Loucy (cell line): ENCODE measurements around the gene CTR9.
"Not testable (repeated sequence)": the region's sequence is repeated elsewhere in the genome, so short reads cannot be mapped to it uniquely, and the experiment has no call there.

Experiments used
- H2AFZ ChIP-seq: fragments of 200-600 bp; sonication (generic); 2 replicates; pipeline ENCODE4 v1.6.0; 2016; ENCODE audit warnings: antibody characterized with exemption, mild to moderate bottlenecking, low read length, moderate library complexity
- H3F3A ChIP-seq: fragments of 200-600 bp; 2 replicates; pipeline ENCODE4 v1.6.0; 2016; ENCODE audit warnings: antibody characterized with exemption, low read depth, mild to moderate bottlenecking
- H3K27me3 ChIP-seq: fragments of 200-600 bp; sonication (generic); 2 replicates; pipeline ENCODE4 v1.6.1; 2014; ENCODE audit warnings: low read length, mild to moderate bottlenecking; ENCODE audit not compliant: insufficient read depth, poor library complexity, severe bottlenecking
- H3K36me3 ChIP-seq: fragments of 200-600 bp; sonication (generic); 2 replicates; pipeline ENCODE4 v1.6.1; 2016; ENCODE audit warnings: low read length; ENCODE audit not compliant: insufficient read depth
- H3K4me1 ChIP-seq: fragments of 200-600 bp; sonication (generic); 2 replicates; pipeline ENCODE4 v1.5.1; 2014; ENCODE audit warnings: low read length, mild to moderate bottlenecking; ENCODE audit not compliant: insufficient read depth, poor library complexity, severe bottlenecking
- H3K4me2 ChIP-seq: fragments of 200-600 bp; sonication (generic); 2 replicates; pipeline ENCODE4 v1.6.0; 2014; ENCODE audit warnings: antibody characterized with exemption, low read length, low read depth, mild to moderate bottlenecking; ENCODE audit not compliant: poor library complexity, severe bottlenecking
- H3K4me3 ChIP-seq: fragments of 200-600 bp; sonication (generic); 2 replicates; pipeline ENCODE4 v1.5.1; 2014; ENCODE audit warnings: low read length, mild to moderate bottlenecking, mixed read lengths; ENCODE audit not compliant: poor library complexity, severe bottlenecking
- H3K79me2 ChIP-seq: fragments of 200-600 bp; sonication (generic); 2 replicates; pipeline ENCODE4 v1.6.1; 2014; ENCODE audit warnings: low read length; ENCODE audit not compliant: insufficient read depth
- H3K9ac ChIP-seq: fragments of 200-600 bp; sonication (generic); 2 replicates; pipeline ENCODE4 v1.6.0; 2014; ENCODE audit warnings: mild to moderate bottlenecking, low read depth, low read length, moderate library complexity; ENCODE audit not compliant: poor library complexity, severe bottlenecking
- H3K9me2 ChIP-seq: fragments of 200-600 bp; sonication (generic); replicated peaks from 2 replicates; pipeline ENCODE4 v1.6.1; 2016; ENCODE audit warnings: low read depth, low read length, mixed read lengths
- H3K9me3 ChIP-seq: fragments of 200-600 bp; sonication (generic); 2 replicates; pipeline ENCODE4 v1.6.1; 2014; ENCODE audit warnings: mild to moderate bottlenecking, antibody characterized with exemption, low read length, low read depth; ENCODE audit not compliant: insufficient read depth
- H4K20me1 ChIP-seq: fragments of 200-600 bp; sonication (generic); 2 replicates; pipeline ENCODE4 v1.6.0; 2014; ENCODE audit warnings: antibody characterized with exemption, low read length, mild to moderate bottlenecking; ENCODE audit not compliant: insufficient read depth, poor library complexity, severe bottlenecking
- CTCF ChIP-seq: fragments of 200-600 bp; sonication (generic); conservative IDR thresholded peaks from 2 replicates; pipeline ENCODE4 v1.5.1; 2014; ENCODE audit warnings: mild to moderate bottlenecking, antibody characterized with exemption, low read length
- EZH2phosphoT487 ChIP-seq: fragments of 200-600 bp; IDR thresholded peaks from 2 replicates; pipeline ENCODE4 v1.6.1; 2018; ENCODE audit warnings: antibody characterized with exemption, mild to moderate bottlenecking, moderate library complexity, borderline replicate concordance

CTR9 gene

GRCh38 chr11:10809373-10810160, 58.5 kb downstream of the CTR9 start:
- Histone ChIP-seq H3F3A (no peaks in the 10 kb centered on the region), H3K9ac (peak overlapping the region; percentile 100), H3K4me3 (peak overlapping the region; percentile 82), H3K9me3 (no peaks in the 10 kb centered on the region), H3K27me3 (peaks cover 8% of the 10 kb centered on the region), H2AFZ (peak overlapping the region; percentile 92), H3K4me1 (peaks cover 36% of the 10 kb centered on the region), H3K9me2 (no peaks in the 10 kb centered on the region), H4K20me1 (peaks cover 33% of the 10 kb centered on the region), H3K36me3 (peaks cover 28% of the 10 kb centered on the region), H3K4me2 (peak overlapping the region; percentile 92), H3K79me2 (peaks cover 53% of the 10 kb centered on the region)
- TF ChIP-seq CTCF: no peak
- no peak for TF ChIP-seq EZH2phosphoT487

GRCh38 chr11:10813945-10814344, 62.9 kb downstream of the CTR9 start:
- H3K4me3 ChIP-seq: no peak overlapping the region
- H2AFZ ChIP-seq: no peak overlapping the region
- H3K36me3 ChIP-seq: no peaks in the 10 kb centered on the region
- no peaks in the 10 kb centered on the region for H4K20me1 ChIP-seq
- no peaks in the 10 kb centered on the region for H3K27me3 ChIP-seq
- H3K9me3 ChIP-seq: no peaks in the 10 kb centered on the region
- H3F3A ChIP-seq: no peaks in the 10 kb centered on the region
- no peak overlapping the region for H3K4me2 ChIP-seq
- H3K9me2 ChIP-seq: no peaks in the 10 kb centered on the region
- H3K4me1 ChIP-seq: peaks cover 13% of the 10 kb centered on the region
- no peak overlapping the region for H3K9ac ChIP-seq
- no peak for TF ChIP-seq CTCF
- no peak for TF ChIP-seq EZH2phosphoT487
- H3K79me2 ChIP-seq: peaks cover 13% of the 10 kb centered on the region

- Histone ChIP-seq H3K36me3 (no peaks in the 10 kb centered on the region), H3K9ac (no peak overlapping the region), H4K20me1 (no peaks in the 10 kb centered on the region), H2AFZ (no peak overlapping the region), H3K4me3 (no peak overlapping the region), H3K4me2 (no peak overlapping the region), H3K4me1 (peaks cover 9% of the 10 kb centered on the region), H3K79me2 (no peaks in the 10 kb centered on the region), H3F3A (no peaks in the 10 kb centered on the region), H3K27me3 (no peaks in the 10 kb centered on the region), H3K9me3 (no peaks in the 10 kb centered on the region), H3K9me2 (no peaks in the 10 kb centered on the region)
- TF ChIP-seq EZH2phosphoT487 (no peak), CTCF (no peak)
These were observed 67.5 kb downstream of the CTR9 start for GRCh38 chr11:10818594-10818993.

GRCh38 chr11:10822491-10822890, 71.4 kb downstream of the CTR9 start:
- H3F3A ChIP-seq, H3K4me3 ChIP-seq, H3K9ac ChIP-seq, H3K9me2 ChIP-seq, H3K79me2 ChIP-seq, H2AFZ ChIP-seq, H3K27me3 ChIP-seq, H4K20me1 ChIP-seq, H3K4me2 ChIP-seq, H3K9me3 ChIP-seq, H3K36me3 ChIP-seq: not testable (repeated sequence)
- H3K4me1 ChIP-seq: peaks cover 18% of the 10 kb centered on the region
